SK-N-SH treated with all-trans-retinoic acid at 6 μM for 48 hours (cell line): ENCODE data around the gene SLC16A1.

ENCODE experiments used
- ARNTL ChIP-seq: fragments of 450-650 bp; formaldehyde crosslinking; IDR thresholded peaks from 2 replicates; pipeline ENCODE4 v1.5.0; 2020; ENCODE audit warnings: low read depth, mild to moderate bottlenecking, moderate library complexity, borderline replicate concordance
- BACH2 ChIP-seq: fragments of 250-450 bp; sonication (Bioruptor Pico); IDR thresholded peaks from 2 replicates; pipeline ENCODE4 v1.9.0; 2021; ENCODE audit warnings: mild to moderate bottlenecking, borderline replicate concordance
- CSRNP3 ChIP-seq: fragments of 250-450 bp; sonication (Bioruptor Pico); IDR thresholded peaks from 2 replicates; pipeline ENCODE4 v1.5.1; 2021; ENCODE audit warnings: mild to moderate bottlenecking, moderate library complexity
- ESRRG ChIP-seq: fragments of 250-450 bp; sonication (Bioruptor Pico); IDR thresholded peaks from 2 replicates; pipeline ENCODE4 v1.6.1; 2021; ENCODE audit warnings: mild to moderate bottlenecking
- PATZ1 ChIP-seq: fragments of 250-450 bp; sonication (Bioruptor Pico); IDR thresholded peaks from 2 replicates; pipeline ENCODE4 v1.8.0; 2020; ENCODE audit warnings: mild to moderate bottlenecking, moderate library complexity, borderline replicate concordance
- SNAI2 ChIP-seq: fragments of 250-450 bp; sonication (Bioruptor Pico); IDR thresholded peaks from 2 replicates; pipeline ENCODE4 v1.5.0; 2020; ENCODE audit warnings: mild to moderate bottlenecking, moderate library complexity
- TOX ChIP-seq: fragments of 250-450 bp; sonication (Bioruptor Pico); IDR thresholded peaks from 2 replicates; pipeline ENCODE4 v1.8.0; 2021; ENCODE audit warnings: mild to moderate bottlenecking, moderate library complexity, borderline replicate concordance
- ZNF8 ChIP-seq: fragments of 450-650 bp; formaldehyde crosslinking; IDR thresholded peaks from 2 replicates; pipeline ENCODE4 v1.5.0; 2020; ENCODE audit warnings: mild to moderate bottlenecking, moderate library complexity
- TF ChIP-seq, protein P1 (sequence below): fragments of 250-450 bp; sonication (Bioruptor Pico); IDR thresholded peaks from 2 replicates; pipeline ENCODE4 v1.5.0; 2020; ENCODE audit warnings: mild to moderate bottlenecking, moderate library complexity

DNA sequence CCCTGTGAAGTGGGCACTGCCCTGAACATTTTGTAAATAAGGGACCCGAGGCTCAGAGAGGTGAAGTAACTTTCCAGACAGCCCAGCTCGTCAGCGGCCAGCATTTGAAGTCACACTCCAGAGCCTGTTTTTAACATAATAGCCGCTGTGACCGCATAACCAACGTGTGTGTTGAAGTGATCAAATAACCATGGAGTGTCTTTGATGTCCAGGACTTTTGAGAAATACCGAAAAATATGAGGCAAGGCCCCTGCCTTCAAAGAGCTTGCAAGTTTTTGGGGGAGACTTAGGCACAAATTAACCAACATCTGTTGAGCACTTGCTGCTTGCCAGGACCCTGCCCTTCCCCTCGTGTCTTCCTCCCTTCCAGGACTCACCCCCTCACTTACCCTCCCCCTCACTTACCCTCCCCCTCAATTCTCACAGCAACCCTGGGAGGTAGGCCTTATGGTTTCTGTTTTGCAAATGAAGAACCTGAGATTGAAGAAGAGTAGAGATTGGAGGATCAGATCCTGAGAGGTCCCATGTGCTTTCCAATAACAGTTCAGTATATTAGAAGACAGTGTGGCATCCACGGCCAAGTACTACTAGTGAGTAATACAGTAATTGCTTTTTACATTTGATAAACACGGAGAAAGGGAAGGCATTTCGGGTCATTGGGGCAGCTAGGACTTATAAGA, 1.3 kb upstream of the SLC16A1 start:
- TF ChIP-seq TOX (CRISPR knock-in tag) (no peak), SNAI2 (CRISPR knock-in tag) (no peak), ESRRG (CRISPR knock-in tag) (no peak), BACH2 (CRISPR knock-in tag) (no peak), ARNTL (no peak), CSRNP3 (CRISPR knock-in tag) (no peak), PATZ1 (CRISPR knock-in tag) (no peak), ZNF8 (CRISPR knock-in tag) (no peak)
- TF ChIP-seq, protein P1, sequence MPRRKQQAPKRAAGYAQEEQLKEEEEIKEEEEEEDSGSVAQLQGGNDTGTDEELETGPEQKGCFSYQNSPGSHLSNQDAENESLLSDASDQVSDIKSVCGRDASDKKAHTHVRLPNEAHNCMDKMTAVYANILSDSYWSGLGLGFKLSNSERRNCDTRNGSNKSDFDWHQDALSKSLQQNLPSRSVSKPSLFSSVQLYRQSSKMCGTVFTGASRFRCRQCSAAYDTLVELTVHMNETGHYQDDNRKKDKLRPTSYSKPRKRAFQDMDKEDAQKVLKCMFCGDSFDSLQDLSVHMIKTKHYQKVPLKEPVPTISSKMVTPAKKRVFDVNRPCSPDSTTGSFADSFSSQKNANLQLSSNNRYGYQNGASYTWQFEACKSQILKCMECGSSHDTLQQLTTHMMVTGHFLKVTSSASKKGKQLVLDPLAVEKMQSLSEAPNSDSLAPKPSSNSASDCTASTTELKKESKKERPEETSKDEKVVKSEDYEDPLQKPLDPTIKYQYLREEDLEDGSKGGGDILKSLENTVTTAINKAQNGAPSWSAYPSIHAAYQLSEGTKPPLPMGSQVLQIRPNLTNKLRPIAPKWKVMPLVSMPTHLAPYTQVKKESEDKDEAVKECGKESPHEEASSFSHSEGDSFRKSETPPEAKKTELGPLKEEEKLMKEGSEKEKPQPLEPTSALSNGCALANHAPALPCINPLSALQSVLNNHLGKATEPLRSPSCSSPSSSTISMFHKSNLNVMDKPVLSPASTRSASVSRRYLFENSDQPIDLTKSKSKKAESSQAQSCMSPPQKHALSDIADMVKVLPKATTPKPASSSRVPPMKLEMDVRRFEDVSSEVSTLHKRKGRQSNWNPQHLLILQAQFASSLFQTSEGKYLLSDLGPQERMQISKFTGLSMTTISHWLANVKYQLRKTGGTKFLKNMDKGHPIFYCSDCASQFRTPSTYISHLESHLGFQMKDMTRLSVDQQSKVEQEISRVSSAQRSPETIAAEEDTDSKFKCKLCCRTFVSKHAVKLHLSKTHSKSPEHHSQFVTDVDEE (CRISPR knock-in tag): no peak
